ENCODE data around the gene RNF5. TPM values are rescaled to one million over a fixed set of nuclear protein-coding genes. Genes with fewer than 3 reads are reported as not detected.
"Not testable (repeated sequence)": the region's sequence is repeated elsewhere in the genome, so short reads cannot be mapped to it uniquely, and the experiment has no call there.

Gene RNF5
- total and polyA plus RNA-seq, 10 donors = 36.0 to 77.8 (median 56.1) TPM

DNA sequence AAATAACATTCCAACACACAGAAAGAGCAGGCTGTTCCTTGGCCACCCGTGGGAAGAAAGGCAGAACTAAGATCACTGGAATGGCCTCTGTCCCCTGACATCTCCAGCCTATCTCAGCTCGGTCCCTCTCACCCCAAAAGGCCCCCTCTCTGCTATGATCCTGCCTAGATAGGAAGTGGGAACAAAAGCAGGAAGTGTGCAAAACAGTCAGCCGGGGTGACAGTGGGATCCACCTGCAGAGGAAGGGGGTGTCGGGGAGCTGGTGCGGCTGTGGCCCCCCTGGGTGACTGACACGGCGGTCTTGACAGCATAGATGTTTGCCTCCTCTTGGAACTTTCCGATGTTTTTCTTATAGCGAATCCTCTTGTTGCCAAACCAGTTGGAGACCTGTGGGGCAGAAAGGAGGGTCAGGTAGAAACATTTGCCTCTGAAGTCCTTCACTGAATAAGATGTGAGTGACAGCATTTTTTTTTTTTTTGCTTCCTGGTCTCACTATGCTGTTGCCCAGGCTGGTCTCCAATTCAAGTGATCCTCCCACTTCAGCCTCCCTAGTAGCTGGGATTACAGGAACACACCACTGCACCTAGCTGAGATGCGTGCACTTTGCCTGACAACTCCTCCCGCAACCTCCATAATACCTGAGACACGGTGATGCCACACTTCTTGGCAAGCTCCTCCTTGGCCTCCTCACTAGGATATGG lies 9.0 kb downstream of the RNF5 start:
- intact Hi-C loops (cut with DNase I; ENCODE audit: low total_unique reads) = no loop called here
- no peak for DNase-seq
- Histone ChIP-seq H3K27me3 (replicated peaks in 1 of 7) (no peaks in the 10 kb centered on the region), H3K9me3 (no peaks in the 10 kb centered on the region), H3K27ac (peak overlapping the region; percentile 48 to 100 (median 80)), H3K36me3 (peaks cover 0 to 63% (median 38%) of the 10 kb centered on the region in 6 donors), H3K4me1 (peaks cover 41 to 94% (median 74%) of the 10 kb centered on the region in 6 donors), H3K4me3 (peak overlapping the region in 1 of 8 donors; percentile 83)
- peak in 2 of 3 donors; percentile 30 to 31 for TF ChIP-seq POLR2AphosphoS5 (IDR thresholded peaks at IDR 0.05)
- no peak for TF ChIP-seq POLR2A (IDR thresholded peaks at IDR 0.05)
- 40 to 51% (median 44%) methylated on average over 12 of the region's 12 CpGs for WGBS, 5 donors

DNA sequence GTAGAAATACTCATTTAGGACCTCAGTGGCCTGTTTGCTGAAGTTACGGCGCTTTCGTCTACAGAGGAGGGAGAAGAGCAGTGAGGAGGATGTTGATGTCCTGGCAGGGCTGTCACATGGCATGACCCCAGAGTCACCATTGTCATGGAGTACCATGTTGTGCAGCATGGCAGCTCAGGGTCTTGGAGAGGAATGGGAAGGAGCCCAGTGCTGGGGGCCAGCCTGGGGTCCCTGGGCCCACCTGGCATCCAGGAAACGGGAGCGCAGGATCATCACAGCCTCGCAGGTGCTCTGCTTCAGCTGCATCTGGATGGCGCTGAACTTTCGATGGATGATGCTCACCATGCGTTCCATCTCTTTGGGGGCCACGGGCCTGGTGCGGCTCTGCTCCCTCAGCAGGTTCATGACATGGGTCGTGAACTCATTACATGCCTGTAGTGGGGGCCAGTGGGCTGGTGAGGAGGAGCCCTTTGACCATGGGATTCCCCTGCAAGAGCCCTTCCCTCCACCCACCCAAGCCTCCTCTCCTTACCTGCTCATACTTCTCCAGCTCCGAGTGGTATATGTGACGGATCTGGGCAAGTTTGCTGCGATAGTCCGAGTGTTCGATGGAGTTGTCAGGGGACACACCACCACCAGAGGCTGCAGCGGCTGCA lies 9.6 kb downstream of the RNF5 start:
- Histone ChIP-seq H3K4me3 (peak overlapping the region in 7 of 8 donors; percentile 61 to 89 (median 73)), H3K27ac (peak overlapping the region in 7 of 8 donors; percentile 91 to 100 (median 99)), H3K36me3 (peaks cover 0 to 56% (median 31%) of the 10 kb centered on the region in 6 donors), H3K4me1 (peaks cover 41 to 94% (median 78%) of the 10 kb centered on the region in 6 donors)
- TF ChIP-seq POLR2AphosphoS5 (IDR thresholded peaks at IDR 0.05) = peak in 1 of 3 donors; percentile 68
- DNase-seq; H3K27me3 ChIP-seq (replicated peaks in 1 of 7); intact Hi-C loops (cut with DNase I; ENCODE audit: low total_unique reads); H3K9me3 ChIP-seq: not testable (repeated sequence)
- WGBS, 5 donors = 72 to 88% (median 83%) methylated on average over 8 to 18 of the region's 18 CpGs

DNA sequence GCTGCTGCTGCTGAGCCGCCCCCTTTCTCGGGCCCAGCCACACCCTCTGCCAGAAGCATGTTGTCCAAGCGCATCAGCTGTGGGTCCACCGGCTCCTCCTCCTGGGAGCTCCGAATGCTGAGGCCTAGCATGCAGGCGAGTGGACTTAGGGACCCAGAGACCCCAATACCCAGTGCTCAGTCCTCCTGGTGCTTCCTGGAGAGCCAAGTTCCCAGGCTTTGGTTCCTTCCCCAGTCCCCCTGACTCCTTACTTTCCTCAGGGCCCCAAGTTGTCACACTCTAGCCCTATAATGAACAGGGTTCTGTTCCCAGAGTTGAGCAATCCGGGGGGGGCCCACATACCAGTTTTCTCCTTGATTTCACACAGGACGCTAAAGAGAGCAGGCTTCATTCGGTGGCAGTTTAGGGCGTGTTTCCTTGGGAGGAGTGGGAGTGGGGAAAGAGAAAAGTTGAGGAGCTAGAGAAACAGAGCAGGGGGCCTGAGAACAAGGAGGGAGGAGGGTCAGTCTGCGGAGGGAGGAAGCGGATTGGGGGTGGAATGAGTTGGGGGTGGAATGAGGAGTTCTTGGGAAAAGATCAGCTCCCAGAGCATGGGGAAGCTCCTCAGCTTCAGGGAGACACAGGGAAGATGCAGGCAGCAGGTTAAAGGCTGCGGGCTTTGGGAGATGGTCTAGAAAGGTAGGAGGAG lies 10.3 kb downstream of the RNF5 start:
- WGBS, 5 donors = 27 to 41% (median 36%) methylated on average over 11 to 13 of the region's 13 CpGs
- no peaks in the 10 kb centered on the region for H3K27me3 ChIP-seq (replicated peaks in 1 of 7)
- H3K36me3 ChIP-seq = peaks cover 0 to 49% (median 24%) of the 10 kb centered on the region in 6 donors
- H3K4me1 ChIP-seq = peaks cover 46 to 94% (median 80%) of the 10 kb centered on the region in 6 donors
- peak overlapping the region; percentile 61 to 89 (median 73) for H3K4me3 ChIP-seq
- no peak for TF ChIP-seq POLR2AphosphoS5 (IDR thresholded peaks at IDR 0.05)
- TF ChIP-seq, protein P1, sequence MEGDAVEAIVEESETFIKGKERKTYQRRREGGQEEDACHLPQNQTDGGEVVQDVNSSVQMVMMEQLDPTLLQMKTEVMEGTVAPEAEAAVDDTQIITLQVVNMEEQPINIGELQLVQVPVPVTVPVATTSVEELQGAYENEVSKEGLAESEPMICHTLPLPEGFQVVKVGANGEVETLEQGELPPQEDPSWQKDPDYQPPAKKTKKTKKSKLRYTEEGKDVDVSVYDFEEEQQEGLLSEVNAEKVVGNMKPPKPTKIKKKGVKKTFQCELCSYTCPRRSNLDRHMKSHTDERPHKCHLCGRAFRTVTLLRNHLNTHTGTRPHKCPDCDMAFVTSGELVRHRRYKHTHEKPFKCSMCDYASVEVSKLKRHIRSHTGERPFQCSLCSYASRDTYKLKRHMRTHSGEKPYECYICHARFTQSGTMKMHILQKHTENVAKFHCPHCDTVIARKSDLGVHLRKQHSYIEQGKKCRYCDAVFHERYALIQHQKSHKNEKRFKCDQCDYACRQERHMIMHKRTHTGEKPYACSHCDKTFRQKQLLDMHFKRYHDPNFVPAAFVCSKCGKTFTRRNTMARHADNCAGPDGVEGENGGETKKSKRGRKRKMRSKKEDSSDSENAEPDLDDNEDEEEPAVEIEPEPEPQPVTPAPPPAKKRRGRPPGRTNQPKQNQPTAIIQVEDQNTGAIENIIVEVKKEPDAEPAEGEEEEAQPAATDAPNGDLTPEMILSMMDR (IDR thresholded peaks at IDR 0.05 in 8 of 11, conservative IDR thresholded peaks at IDR 0.05 in 3 of 11) = no peak
- TF ChIP-seq POLR2A (IDR thresholded peaks at IDR 0.05) = no peak
- intact Hi-C loops (cut with DNase I; ENCODE audit: low total_unique reads) = no loop called here
- DNase-seq = no peak
- peak overlapping the region; percentile 91 to 100 (median 98) for H3K27ac ChIP-seq
- H3K9me3 ChIP-seq = no peaks in the 10 kb centered on the region

DNA sequence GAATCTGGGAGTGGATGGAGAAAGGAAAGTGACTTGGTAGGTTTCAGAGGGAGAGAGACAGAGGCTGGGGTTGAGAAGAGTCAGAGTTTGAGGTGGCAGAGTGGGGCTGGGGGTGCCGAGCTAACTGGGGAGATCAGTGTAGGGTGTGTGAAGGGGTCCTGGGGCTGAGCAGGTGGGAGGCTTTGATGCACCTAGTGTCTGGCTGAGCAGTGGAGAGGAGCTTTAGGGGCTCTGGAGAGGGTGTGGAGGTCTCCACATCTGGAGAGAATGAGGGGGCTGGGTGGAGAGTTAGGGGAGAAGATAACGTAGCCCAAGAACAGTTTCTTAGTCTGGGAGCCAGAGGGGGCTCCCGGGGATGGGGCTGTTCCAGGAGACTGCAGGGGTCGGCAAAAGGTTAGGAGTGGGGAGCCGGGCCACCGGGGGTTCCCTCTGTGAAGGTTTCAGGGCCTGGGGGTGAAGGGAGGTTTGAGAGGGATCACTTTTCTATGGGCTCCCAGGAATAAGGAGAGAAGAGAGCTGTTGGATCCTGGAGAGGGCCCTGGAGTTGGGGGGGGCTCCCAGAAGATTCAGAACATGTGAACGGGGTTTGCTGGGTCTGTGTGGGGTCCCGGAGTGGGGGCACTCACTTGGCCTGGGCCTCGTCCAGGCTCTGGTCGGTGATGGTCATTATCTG lies 11.0 kb downstream of the RNF5 start:
- Histone ChIP-seq H3K36me3 (peaks cover 0 to 43% (median 21%) of the 10 kb centered on the region in 6 donors), H3K9me3 (no peaks in the 10 kb centered on the region), H3K4me1 (peaks cover 53 to 94% (median 80%) of the 10 kb centered on the region in 6 donors), H3K27me3 (replicated peaks in 1 of 7) (no peaks in the 10 kb centered on the region), H3K27ac (peak overlapping the region; percentile 91 to 100 (median 98)), H3K4me3 (peak overlapping the region; percentile 61 to 89 (median 73))
- DNase-seq = no peak
- intact Hi-C loops (cut with DNase I; ENCODE audit: low total_unique reads) = no loop called here
- 1 to 2% (median 2%) methylated on average over 8 to 10 of the region's 10 CpGs for WGBS, 5 donors
- TF ChIP-seq POLR2A (IDR thresholded peaks at IDR 0.05) (no peak), POLR2AphosphoS5 (IDR thresholded peaks at IDR 0.05) (peak in 1 of 3 donors; percentile 10)
- TF ChIP-seq, protein P1 (IDR thresholded peaks at IDR 0.05 in 8 of 11, conservative IDR thresholded peaks at IDR 0.05 in 3 of 11) = no peak
